ENCODE measurements around the gene TFF2. TPM values are rescaled to one million over a fixed set of nuclear protein-coding genes. Genes with fewer than 3 reads are reported as not detected.

The TFF2 gene
- total RNA-seq, 4 donors from 2014 or later = not detected

GRCh38 chr21:42349420-42350317 is 1.1 kb downstream of the TFF2 start:
- no peak overlapping the region for H3K27ac ChIP-seq
- no peaks in the 10 kb centered on the region for H3K36me3 ChIP-seq
- no peaks in the 10 kb centered on the region for H3K9me3 ChIP-seq
- no peak for ATAC-seq
- intact Hi-C loops (cut with DNase I; ENCODE audit: low total_unique reads) = no loop called here
- no peaks in the 10 kb centered on the region for H3K4me1 ChIP-seq
- no peak for DNase-seq
- in situ Hi-C loops (cut with MboI; ENCODE audit: low sequenced_read_pairs in 4 of 4) = loop anchor here in 1 of 4 donors (25.0 kb wide), 1 partner anchor 88 kb away; no protein-coding TSS in a partner anchor
- H3K4me3 ChIP-seq = no peak overlapping the region
- TF ChIP-seq CTCF (IDR thresholded peaks at IDR 0.05 in 4 of 5, conservative IDR thresholded peaks at IDR 0.05 in 1 of 5) (no peak), POLR2A (IDR thresholded peaks at IDR 0.05) (no peak)
- peaks cover 0 to 6% (median 4%) of the 10 kb centered on the region in 3 donors for H3K27me3 ChIP-seq

GRCh38 chr21:42348762-42349161 is 2.0 kb downstream of the TFF2 start:
- DNase-seq (no peak), ATAC-seq (no peak)
- no peaks in the 10 kb centered on the region for H3K9me3 ChIP-seq
- TF ChIP-seq CTCF (IDR thresholded peaks at IDR 0.05 in 4 of 5, conservative IDR thresholded peaks at IDR 0.05 in 1 of 5) = no peak
- TF ChIP-seq POLR2A (IDR thresholded peaks at IDR 0.05) = no peak
- H3K4me1 ChIP-seq = no peaks in the 10 kb centered on the region
- no peaks in the 10 kb centered on the region for H3K36me3 ChIP-seq
- no peak overlapping the region for H3K4me3 ChIP-seq
- peaks cover 0 to 6% (median 0%) of the 10 kb centered on the region in 3 donors for H3K27me3 ChIP-seq
- H3K27ac ChIP-seq = no peak overlapping the region
- intact Hi-C loops (cut with DNase I; ENCODE audit: low total_unique reads) (no loop called here), in situ Hi-C loops (cut with MboI; ENCODE audit: low sequenced_read_pairs in 4 of 4) (loop anchor here in 1 of 4 donors (25.0 kb wide), 1 partner anchor 89 kb away; no protein-coding TSS in a partner anchor)

- Histone ChIP-seq H3K9me3 (no peaks in the 10 kb centered on the region), H3K27ac (no peak overlapping the region), H3K4me3 (no peak overlapping the region), H3K36me3 (no peaks in the 10 kb centered on the region), H3K4me1 (no peaks in the 10 kb centered on the region), H3K27me3 (peaks cover 0 to 6% (median 0%) of the 10 kb centered on the region in 3 donors)
- DNase-seq = no peak
- in situ Hi-C loops (cut with MboI; ENCODE audit: low sequenced_read_pairs in 4 of 4) = loop anchor here in 1 of 4 donors (25.0 kb wide), 1 partner anchor 90 kb away; no protein-coding TSS in a partner anchor
- ATAC-seq = no peak
- no peak for TF ChIP-seq CTCF (IDR thresholded peaks at IDR 0.05 in 4 of 5, conservative IDR thresholded peaks at IDR 0.05 in 1 of 5)
- TF ChIP-seq POLR2A (IDR thresholded peaks at IDR 0.05) = no peak
- intact Hi-C loops (cut with DNase I; ENCODE audit: low total_unique reads) = no loop called here
Observed at GRCh38 chr21:42347601-42348327, 3.0 kb downstream of the TFF2 start.

GRCh38 chr21:42346866-42347600 is 3.8 kb downstream of the TFF2 start:
- H3K4me1 ChIP-seq = no peaks in the 10 kb centered on the region
- in situ Hi-C loops (cut with MboI; ENCODE audit: low sequenced_read_pairs in 4 of 4) = loop anchor here in 1 of 4 donors (25.0 kb wide), 1 partner anchor 90 kb away; no protein-coding TSS in a partner anchor
- peaks cover 0 to 6% (median 0%) of the 10 kb centered on the region in 3 donors for H3K27me3 ChIP-seq
- intact Hi-C loops (cut with DNase I; ENCODE audit: low total_unique reads) = no loop called here
- DNase-seq = no peak
- no peaks in the 10 kb centered on the region for H3K9me3 ChIP-seq
- ATAC-seq = no peak
- H3K4me3 ChIP-seq = no peak overlapping the region
- TF ChIP-seq POLR2A (IDR thresholded peaks at IDR 0.05) (no peak), CTCF (IDR thresholded peaks at IDR 0.05 in 4 of 5, conservative IDR thresholded peaks at IDR 0.05 in 1 of 5) (no peak)
- no peaks in the 10 kb centered on the region for H3K36me3 ChIP-seq
- H3K27ac ChIP-seq = no peak overlapping the region

Measured in gastrocnemius medialis (tissue), 4 donors.